Uterus (tissue), 4 donors: ENCODE data around the gene FRK. TPM values are rescaled to one million over a fixed set of nuclear protein-coding genes. Genes with fewer than 3 reads are reported as not detected.
"Not testable (repeated sequence)": the region's sequence is repeated elsewhere in the genome, so short reads cannot be mapped to it uniquely, and the experiment has no call there.

ENCODE experiments used
- DNase-seq, 2 donors: peaks; one replicate each; pipeline ENCODE4 v3.0.0-alpha.2; 2019 to 2020
- H3K27ac ChIP-seq, 2 donors: fragments of 200-600 bp; sonication (generic); 1 replicate in 1 of 2; 2 replicates in 1 of 2; pipeline ENCODE4 v1.5.1; 2016 to 2018
- H3K27me3 ChIP-seq, 2 donors: fragments of 200-600 bp; sonication (generic); one replicate each; pipeline ENCODE4 v1.5.1; 2018 to 2019; ENCODE audit warnings: control low read depth in 1 of 2
- H3K36me3 ChIP-seq, 2 donors: fragments of 200-600 bp; sonication (generic); one replicate each; pipeline ENCODE4 v1.5.1; 2019; ENCODE audit warnings: control low read depth in 1 of 2
- H3K4me1 ChIP-seq, 2 donors: fragments of 200-600 bp; sonication (generic); one replicate each; pipeline ENCODE4 v1.5.1; 2018 to 2019; ENCODE audit warnings: control low read depth in 1 of 2
- H3K4me3 ChIP-seq, 2 donors: fragments of 200-600 bp; sonication (generic); 1 replicate in 1 of 2; 2 replicates in 1 of 2; pipeline ENCODE4 v1.5.1; 2018 to 2019; ENCODE audit warnings: mild to moderate bottlenecking in 1 of 2
- H3K9me3 ChIP-seq, 2 donors: fragments of 200-600 bp; sonication (generic); one replicate each; pipeline ENCODE4 v1.5.1; 2019; ENCODE audit warnings: control low read depth in 1 of 2
- POLR2A ChIP-seq, 2 donors: fragments of 450-650 bp; IDR thresholded peaks; one replicate each; pipeline ENCODE4 v1.6.1; 2016; ENCODE audit warnings: antibody characterized with exemption in 2 of 2, mild to moderate bottlenecking in 1 of 2, moderate library complexity in 1 of 2
- intact Hi-C: fragments of 100-400 bp; cut with DNase I; formaldehyde crosslinking; loops from one replicate; pipeline ENCODE4 v1.15.1; 2023; ENCODE audit warnings: low total_unique reads
- total RNA-seq, 4 donors: library from RNA; depleted of rRNA in 3 of 4; stranded (reverse); fragments of >200 nt in 3 of 4; gene quantifications; one replicate each; pipeline versions ENCODE4 v1.1.0 to v1.2.4, GENCODE V29; 2014 to 2023
- TF ChIP-seq, protein P1 (sequence below), 4 experiments: fragments of 200-600 bp in 2 of 4; fragments of 450-650 bp in 2 of 4; sonication (generic) in 2 of 4; IDR thresholded peaks; one replicate each; pipeline ENCODE4 v1.5.1; 2016 to 2019; ENCODE audit warnings: antibody characterized with exemption in 4 of 4, mild to moderate bottlenecking in 2 of 4, moderate library complexity in 1 of 4
- donor health status: DM: yes; HTN: yes; CAD: no.

FRK gene
- total RNA-seq, 4 donors from 2014 or later: 1.8 to 8.2 (median 2.3) TPM

DNA sequence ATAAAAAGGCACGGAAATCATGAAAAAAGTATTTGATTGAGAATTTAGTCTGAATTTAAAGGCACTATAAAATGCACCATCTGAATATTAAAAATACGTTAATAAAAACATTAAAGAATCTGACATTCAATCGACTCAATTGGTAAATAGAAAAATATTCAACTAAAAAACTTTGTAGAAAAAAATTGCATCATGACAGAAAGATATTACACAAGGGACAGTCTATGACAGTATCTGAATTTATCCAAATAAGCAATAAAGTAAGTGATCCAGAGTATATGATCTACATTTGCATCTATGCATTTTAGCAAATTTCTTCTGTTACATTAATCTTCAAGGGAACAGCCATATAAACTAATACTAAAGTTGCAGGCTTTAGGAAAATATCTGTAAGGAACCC is 9.4 kb downstream of the FRK start:
- Histone ChIP-seq H3K4me3 (no peak overlapping the region), H3K9me3 (no peaks in the 10 kb centered on the region), H3K27ac (no peak overlapping the region), H3K4me1 (no peaks in the 10 kb centered on the region), H3K27me3 (no peaks in the 10 kb centered on the region), H3K36me3 (no peaks in the 10 kb centered on the region)
- intact Hi-C loops: no loop called here
- TF ChIP-seq, protein P1, sequence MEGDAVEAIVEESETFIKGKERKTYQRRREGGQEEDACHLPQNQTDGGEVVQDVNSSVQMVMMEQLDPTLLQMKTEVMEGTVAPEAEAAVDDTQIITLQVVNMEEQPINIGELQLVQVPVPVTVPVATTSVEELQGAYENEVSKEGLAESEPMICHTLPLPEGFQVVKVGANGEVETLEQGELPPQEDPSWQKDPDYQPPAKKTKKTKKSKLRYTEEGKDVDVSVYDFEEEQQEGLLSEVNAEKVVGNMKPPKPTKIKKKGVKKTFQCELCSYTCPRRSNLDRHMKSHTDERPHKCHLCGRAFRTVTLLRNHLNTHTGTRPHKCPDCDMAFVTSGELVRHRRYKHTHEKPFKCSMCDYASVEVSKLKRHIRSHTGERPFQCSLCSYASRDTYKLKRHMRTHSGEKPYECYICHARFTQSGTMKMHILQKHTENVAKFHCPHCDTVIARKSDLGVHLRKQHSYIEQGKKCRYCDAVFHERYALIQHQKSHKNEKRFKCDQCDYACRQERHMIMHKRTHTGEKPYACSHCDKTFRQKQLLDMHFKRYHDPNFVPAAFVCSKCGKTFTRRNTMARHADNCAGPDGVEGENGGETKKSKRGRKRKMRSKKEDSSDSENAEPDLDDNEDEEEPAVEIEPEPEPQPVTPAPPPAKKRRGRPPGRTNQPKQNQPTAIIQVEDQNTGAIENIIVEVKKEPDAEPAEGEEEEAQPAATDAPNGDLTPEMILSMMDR (IDR thresholded peaks at IDR 0.05): no peak
- no peak for TF ChIP-seq POLR2A (IDR thresholded peaks at IDR 0.05)
- no peak for DNase-seq

DNA sequence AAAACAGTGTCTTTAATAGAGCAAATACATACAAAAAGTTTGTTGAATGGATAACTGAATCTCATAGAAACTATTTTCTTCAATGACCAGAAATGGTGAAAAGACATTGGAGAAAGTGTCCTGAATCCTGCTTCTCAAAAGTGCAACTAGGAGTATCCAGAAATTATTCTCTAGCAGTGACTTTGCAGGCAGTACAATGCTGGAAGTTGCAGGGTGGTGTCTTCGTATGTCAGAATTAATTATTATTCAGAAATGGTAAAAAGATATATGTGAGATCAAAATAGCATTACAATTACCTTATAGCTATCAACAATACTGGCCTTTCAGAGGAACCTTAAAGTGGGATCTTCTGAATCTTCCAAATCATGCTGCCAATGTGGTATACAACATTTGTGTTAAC is 10.0 kb downstream of the FRK start:
- Histone ChIP-seq H3K4me3 (no peak overlapping the region), H3K36me3 (no peaks in the 10 kb centered on the region), H3K4me1 (no peaks in the 10 kb centered on the region), H3K27me3 (no peaks in the 10 kb centered on the region), H3K9me3 (no peaks in the 10 kb centered on the region), H3K27ac (no peak overlapping the region)
- TF ChIP-seq POLR2A (IDR thresholded peaks at IDR 0.05): no peak
- TF ChIP-seq, protein P1 (IDR thresholded peaks at IDR 0.05): no peak
- intact Hi-C loops: no loop called here
- no peak for DNase-seq

DNA sequence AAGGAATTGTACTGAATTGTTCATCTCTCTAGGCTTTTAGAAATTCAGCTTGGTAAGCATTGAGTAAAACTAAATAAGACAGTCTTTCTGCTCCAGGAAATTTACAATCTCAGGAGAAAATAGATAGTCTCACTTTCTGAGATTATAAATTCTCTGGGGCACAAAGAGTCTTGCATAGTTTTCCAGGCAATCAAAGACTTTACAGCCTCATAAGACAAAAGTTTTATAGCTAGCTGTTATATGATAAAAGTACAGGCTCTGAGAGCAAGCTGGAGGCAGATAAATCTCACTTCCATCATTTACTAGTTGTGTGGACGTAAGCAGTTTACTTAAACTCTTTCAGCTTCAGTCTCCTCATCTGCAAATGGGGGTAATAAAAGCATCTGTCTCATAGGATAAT is 11.4 kb downstream of the FRK start:
- intact Hi-C loops: no loop called here
- no peak for DNase-seq
- TF ChIP-seq, protein P1 (IDR thresholded peaks at IDR 0.05): no peak
- no peak for TF ChIP-seq POLR2A (IDR thresholded peaks at IDR 0.05)

DNA sequence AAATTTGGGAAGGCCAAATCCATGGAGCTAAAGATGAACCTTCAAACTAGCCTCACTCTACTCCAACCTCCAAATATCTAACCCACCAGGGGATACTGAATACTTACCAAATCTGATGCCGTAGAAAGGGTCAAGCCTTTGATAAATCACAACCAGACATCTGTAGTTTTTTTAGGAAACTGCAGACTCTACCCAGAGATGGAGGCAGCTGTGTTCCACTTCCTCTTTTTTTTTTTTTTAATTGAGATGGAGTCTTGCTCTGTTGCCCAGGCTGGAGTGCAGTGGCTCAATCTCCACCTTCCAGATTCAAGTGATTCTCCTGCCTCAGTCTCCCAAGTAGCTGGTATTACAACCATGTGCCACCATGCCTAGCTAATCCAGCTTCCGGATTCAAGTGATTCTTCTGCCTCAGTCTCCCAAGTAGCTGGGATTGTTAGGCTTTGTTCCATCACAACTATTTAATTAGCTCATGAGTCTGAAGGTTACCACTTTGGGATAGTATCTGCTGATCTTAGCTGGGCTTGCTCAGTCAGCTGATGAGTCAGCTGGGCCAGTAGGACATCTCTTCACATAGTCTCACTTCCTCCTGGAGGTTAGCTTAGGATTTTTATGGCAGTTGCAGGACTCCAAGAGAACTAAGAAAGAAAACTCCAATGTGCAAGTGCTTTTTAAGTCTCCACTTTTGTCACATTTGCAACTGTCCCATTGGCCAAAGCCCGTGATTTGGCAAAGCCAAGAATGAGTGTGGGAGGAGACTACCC is 13.3 kb downstream of the FRK start:
- H3K4me1 ChIP-seq: no peaks in the 10 kb centered on the region
- no peak overlapping the region for H3K4me3 ChIP-seq
- H3K36me3 ChIP-seq: no peaks in the 10 kb centered on the region
- TF ChIP-seq, protein P1 (IDR thresholded peaks at IDR 0.05): no peak
- no peak for TF ChIP-seq POLR2A (IDR thresholded peaks at IDR 0.05)
- H3K9me3 ChIP-seq: no peaks in the 10 kb centered on the region
- intact Hi-C loops: no loop called here
- H3K27ac ChIP-seq: no peak overlapping the region
- no peaks in the 10 kb centered on the region for H3K27me3 ChIP-seq
- DNase-seq: no peak

More for the DNA sequence above, 11.4 kb downstream of the FRK start:
- no peaks in the 10 kb centered on the region for H3K36me3 ChIP-seq
- H3K4me3 ChIP-seq: no peak overlapping the region
- H3K9me3 ChIP-seq: no peaks in the 10 kb centered on the region
- no peak overlapping the region for H3K27ac ChIP-seq
- no peaks in the 10 kb centered on the region for H3K27me3 ChIP-seq
- H3K4me1 ChIP-seq: no peaks in the 10 kb centered on the region

DNA sequence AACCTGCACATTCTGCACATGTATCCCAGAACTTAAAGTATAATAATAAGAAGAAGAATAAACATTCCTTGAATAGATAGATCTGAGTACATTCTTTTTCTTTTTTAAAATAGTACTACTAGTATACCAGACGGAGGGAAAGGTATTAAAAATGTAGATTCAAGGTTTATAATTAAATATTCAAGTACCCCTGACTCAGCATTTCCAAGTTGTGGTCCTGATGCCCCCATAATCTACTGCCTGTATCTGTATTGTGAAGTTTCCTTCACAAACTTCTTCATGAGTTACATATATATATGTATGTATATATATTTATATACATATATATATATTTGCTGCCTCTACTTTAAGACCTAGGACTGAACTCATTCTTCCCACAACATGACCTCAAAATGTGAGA is 14.0 kb downstream of the FRK start:
- no peak for TF ChIP-seq POLR2A (IDR thresholded peaks at IDR 0.05)
- Histone ChIP-seq H3K27me3 (no peaks in the 10 kb centered on the region), H3K4me3 (no peak overlapping the region), H3K4me1 (no peaks in the 10 kb centered on the region), H3K36me3 (no peaks in the 10 kb centered on the region), H3K27ac (no peak overlapping the region), H3K9me3 (no peaks in the 10 kb centered on the region)
- intact Hi-C loops: no loop called here
- DNase-seq: no peak

DNA sequence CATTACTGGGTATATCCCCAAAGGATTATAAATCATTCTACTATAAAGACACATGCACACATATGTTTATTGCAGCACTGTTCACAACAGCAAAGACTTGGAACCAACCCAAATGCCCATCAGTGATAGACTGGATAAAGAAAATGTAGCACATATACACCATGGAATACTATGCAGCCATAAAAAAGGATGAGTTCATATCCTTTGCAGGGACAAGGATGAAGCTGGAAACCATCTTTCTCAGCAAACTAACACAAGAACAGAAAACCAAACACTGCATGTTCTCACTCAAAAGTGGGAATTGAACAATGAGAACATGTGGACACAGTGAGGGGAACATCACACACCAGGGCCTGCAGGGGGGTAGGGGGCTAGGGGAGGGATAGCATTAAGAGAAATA is 14.4 kb downstream of the FRK start:
- H3K36me3 ChIP-seq, H3K9me3 ChIP-seq, H3K4me3 ChIP-seq, intact Hi-C loops, H3K27ac ChIP-seq, H3K27me3 ChIP-seq, H3K4me1 ChIP-seq, DNase-seq: not testable (repeated sequence)
